WTC11 (cell line): ENCODE results near the gene GRM8. TPM values are rescaled to one million over a fixed set of nuclear protein-coding genes. Genes with fewer than 3 reads are reported as not detected.

ENCODE experiments used
- ATAC-seq: fragments of 200-7000 bp; cut with Tn5 transposase; 2 replicates; pipeline ENCODE4 v1.10.0; 2021; ENCODE audit warnings: mild to moderate bottlenecking, moderate library complexity
- CTCF ChIA-PET: fragments of 300-600 bp; sonication (Branson Sonifier 250); formaldehyde crosslinking; loops from one replicate; lab custom pipeline; 2021; ENCODE audit warnings: antibody characterized with exemption; lab: Charles Lee
- POLR2A ChIA-PET: fragments of 350-600 bp; sonication (Branson Sonifier 250); formaldehyde crosslinking; loops from one replicate; lab custom pipeline; 2021; ENCODE audit warnings: antibody characterized with exemption; lab: Charles Lee
- DNase-seq: peaks from one replicate; pipeline ENCODE4 v3.0.0; 2021; ENCODE audit warnings: low spot score
- H3K27ac Mint-ChIP-seq: 2 replicates; pipeline ENCODE4 v1.8.0; 2021; ENCODE audit warnings: mixed read lengths
- H3K27me3 Mint-ChIP-seq: 2 replicates; pipeline ENCODE4 v1.8.0; 2021; ENCODE audit warnings: low read depth, mild to moderate bottlenecking, moderate library complexity, mixed read lengths
- H3K36me3 Mint-ChIP-seq: 2 replicates; pipeline ENCODE4 v1.8.0; 2021; ENCODE audit warnings: mixed read lengths
- H3K4me1 Mint-ChIP-seq: 2 replicates; pipeline ENCODE4 v1.8.0; 2022; ENCODE audit warnings: mixed read lengths
- H3K4me3 Mint-ChIP-seq: 2 replicates; pipeline ENCODE4 v1.8.0; 2021; ENCODE audit warnings: mild to moderate bottlenecking, moderate library complexity, mixed read lengths
- H3K9me3 Mint-ChIP-seq: 2 replicates; pipeline ENCODE4 v1.8.0; 2021; ENCODE audit warnings: mixed read lengths
- ATF1 ChIP-seq: sonication (generic); formaldehyde crosslinking; IDR thresholded peaks from 2 replicates; pipeline ENCODE4 v1.8.1; 2023; ENCODE audit warnings: mild to moderate bottlenecking, moderate library complexity, missing genetic modification reagents
- EMX1 ChIP-seq: fragments of 250-450 bp; sonication (Bioruptor Pico); IDR thresholded peaks from 2 replicates; pipeline ENCODE4 v1.8.0; 2021; ENCODE audit warnings: mild to moderate bottlenecking
- ERG ChIP-seq: fragments of 250-450 bp; sonication (Bioruptor Pico); IDR thresholded peaks from 2 replicates; pipeline ENCODE4 v1.8.0; 2021; ENCODE audit warnings: mild to moderate bottlenecking
- ETV6 ChIP-seq: sonication (generic); formaldehyde crosslinking; IDR thresholded peaks from 2 replicates; pipeline ENCODE4 v1.8.1; 2022; ENCODE audit warnings: mild to moderate bottlenecking, missing genetic modification reagents
- FOXJ3 ChIP-seq: sonication (generic); formaldehyde crosslinking; IDR thresholded peaks from 2 replicates; pipeline ENCODE4 v1.9.0; 2021; ENCODE audit warnings: missing genetic modification reagents, mild to moderate bottlenecking, borderline replicate concordance
- GABPB1 ChIP-seq: sonication (generic); formaldehyde crosslinking; IDR thresholded peaks from 2 replicates; pipeline ENCODE4 v1.8.1; 2023; ENCODE audit warnings: mild to moderate bottlenecking, missing genetic modification reagents
- JAZF1 ChIP-seq: fragments of 250-450 bp; sonication (Bioruptor Pico); IDR thresholded peaks from 2 replicates; pipeline ENCODE4 v1.9.0; 2021; ENCODE audit warnings: moderate library complexity, mild to moderate bottlenecking, inconsistent platforms
- JUN ChIP-seq: sonication (generic); formaldehyde crosslinking; IDR thresholded peaks from 2 replicates; pipeline ENCODE4 v1.8.0; 2023; ENCODE audit warnings: mild to moderate bottlenecking, missing genetic modification reagents
- NR1H2 ChIP-seq: sonication (generic); formaldehyde crosslinking; IDR thresholded peaks from 2 replicates; pipeline ENCODE4 v1.9.0; 2021; ENCODE audit warnings: mild to moderate bottlenecking, moderate library complexity, missing genetic modification reagents
- ZMAT4 ChIP-seq: fragments of 250-450 bp; sonication (Bioruptor Pico); IDR thresholded peaks from 2 replicates; pipeline ENCODE4 v1.9.0; 2021; ENCODE audit warnings: mild to moderate bottlenecking
- ZNF219 ChIP-seq: sonication (generic); formaldehyde crosslinking; IDR thresholded peaks from 2 replicates; pipeline ENCODE4 v1.8.0; 2023; ENCODE audit warnings: missing genetic modification reagents, mild to moderate bottlenecking, borderline replicate concordance
- ZNF281 ChIP-seq: sonication (generic); formaldehyde crosslinking; IDR thresholded peaks from 2 replicates; pipeline ENCODE4 v1.8.0; 2023; ENCODE audit warnings: mild to moderate bottlenecking, missing genetic modification reagents
- ZNF425 ChIP-seq: fragments of 250-450 bp; sonication (Bioruptor Pico); conservative IDR thresholded peaks from 2 replicates; pipeline ENCODE4 v1.9.0; 2021; ENCODE audit warnings: mild to moderate bottlenecking
- total RNA-seq: library from RNA; stranded (reverse); gene quantifications from 3 replicates; pipeline ENCODE4 v1.2.3, GENCODE V29; 2021
- TF ChIP-seq, protein P1 (sequence below): sonication (generic); formaldehyde crosslinking; IDR thresholded peaks from 2 replicates; pipeline ENCODE4 v1.8.1; 2022; ENCODE audit warnings: low read depth, mild to moderate bottlenecking, moderate library complexity, missing genetic modification reagents, borderline replicate concordance
- TF ChIP-seq, protein P2 (sequence below): fragments of 250-450 bp; sonication (Bioruptor Pico); IDR thresholded peaks from 2 replicates; pipeline ENCODE4 v1.9.0; 2021; ENCODE audit warnings: mild to moderate bottlenecking
- TF ChIP-seq, protein P3 (sequence below): sonication (generic); formaldehyde crosslinking; IDR thresholded peaks from 2 replicates; pipeline ENCODE4 v1.8.1; 2023; ENCODE audit warnings: mild to moderate bottlenecking, missing genetic modification reagents, moderate library complexity
- TF ChIP-seq, protein P4 (sequence below): sonication (generic); formaldehyde crosslinking; IDR thresholded peaks from 2 replicates; pipeline ENCODE4 v1.8.0; 2022; ENCODE audit warnings: mild to moderate bottlenecking, missing genetic modification reagents
- TF ChIP-seq, protein P5 (sequence below): fragments of 200-600 bp; IDR thresholded peaks from 2 replicates; pipeline ENCODE4 v1.8.0; 2022; ENCODE audit warnings: antibody characterized with exemption
- TF ChIP-seq, protein P6 (sequence below): sonication (generic); formaldehyde crosslinking; IDR thresholded peaks from 2 replicates; pipeline ENCODE4 v1.8.0; 2022; ENCODE audit warnings: missing genetic modification reagents

Gene GRM8
- total RNA-seq, 1 experiment from 2014 or later, result 2.3 TPM

DNA sequence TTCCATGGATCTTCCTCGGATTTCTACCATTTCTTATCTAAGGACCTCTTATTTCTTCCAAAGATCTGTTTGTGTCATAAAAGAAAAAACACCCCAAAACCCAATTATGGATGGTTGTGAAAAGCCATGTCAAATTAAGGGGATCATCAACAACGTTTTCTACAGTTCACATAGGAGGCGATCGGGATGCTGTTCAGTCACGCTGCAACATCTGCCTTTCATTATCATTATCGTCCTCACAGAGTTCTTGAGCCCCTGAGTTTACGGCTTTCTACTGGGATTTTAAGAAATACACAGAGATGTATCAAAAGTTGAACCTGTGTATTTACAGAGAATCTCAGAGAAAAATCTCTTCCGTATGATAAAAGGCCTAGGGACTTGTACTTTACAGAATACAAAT, 101.4 kb downstream of the GRM8 start:
- no peak overlapping the region for H3K27ac Mint-ChIP-seq
- POLR2A ChIA-PET, result no interaction called here
- no peaks in the 10 kb centered on the region for H3K36me3 Mint-ChIP-seq
- H3K4me1 Mint-ChIP-seq, result peaks cover 5% of the 10 kb centered on the region
- no peaks in the 10 kb centered on the region for H3K9me3 Mint-ChIP-seq
- ATAC-seq (no peak), DNase-seq (no peak)
- CTCF ChIA-PET, result interaction anchor here (0.7 to 1.2 kb wide), 5 partner anchors 44 to 350 kb away, joined by 3 to 14 read pairs (median 3); no protein-coding TSS in a partner anchor
- no peak overlapping the region for H3K4me3 Mint-ChIP-seq
- H3K27me3 Mint-ChIP-seq, result no peaks in the 10 kb centered on the region
- TF ChIP-seq, protein P1, sequence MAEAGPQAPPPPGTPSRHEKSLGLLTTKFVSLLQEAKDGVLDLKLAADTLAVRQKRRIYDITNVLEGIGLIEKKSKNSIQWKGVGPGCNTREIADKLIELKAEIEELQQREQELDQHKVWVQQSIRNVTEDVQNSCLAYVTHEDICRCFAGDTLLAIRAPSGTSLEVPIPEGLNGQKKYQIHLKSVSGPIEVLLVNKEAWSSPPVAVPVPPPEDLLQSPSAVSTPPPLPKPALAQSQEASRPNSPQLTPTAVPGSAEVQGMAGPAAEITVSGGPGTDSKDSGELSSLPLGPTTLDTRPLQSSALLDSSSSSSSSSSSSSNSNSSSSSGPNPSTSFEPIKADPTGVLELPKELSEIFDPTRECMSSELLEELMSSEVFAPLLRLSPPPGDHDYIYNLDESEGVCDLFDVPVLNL (CRISPR knock-in tag), result no peak
- TF ChIP-seq NR1H2 (CRISPR knock-in tag), result no peak
- no peak for TF ChIP-seq ERG
- no peak for TF ChIP-seq JUN
- no peak for TF ChIP-seq ZMAT4 (CRISPR knock-in tag)
- TF ChIP-seq, protein P2, sequence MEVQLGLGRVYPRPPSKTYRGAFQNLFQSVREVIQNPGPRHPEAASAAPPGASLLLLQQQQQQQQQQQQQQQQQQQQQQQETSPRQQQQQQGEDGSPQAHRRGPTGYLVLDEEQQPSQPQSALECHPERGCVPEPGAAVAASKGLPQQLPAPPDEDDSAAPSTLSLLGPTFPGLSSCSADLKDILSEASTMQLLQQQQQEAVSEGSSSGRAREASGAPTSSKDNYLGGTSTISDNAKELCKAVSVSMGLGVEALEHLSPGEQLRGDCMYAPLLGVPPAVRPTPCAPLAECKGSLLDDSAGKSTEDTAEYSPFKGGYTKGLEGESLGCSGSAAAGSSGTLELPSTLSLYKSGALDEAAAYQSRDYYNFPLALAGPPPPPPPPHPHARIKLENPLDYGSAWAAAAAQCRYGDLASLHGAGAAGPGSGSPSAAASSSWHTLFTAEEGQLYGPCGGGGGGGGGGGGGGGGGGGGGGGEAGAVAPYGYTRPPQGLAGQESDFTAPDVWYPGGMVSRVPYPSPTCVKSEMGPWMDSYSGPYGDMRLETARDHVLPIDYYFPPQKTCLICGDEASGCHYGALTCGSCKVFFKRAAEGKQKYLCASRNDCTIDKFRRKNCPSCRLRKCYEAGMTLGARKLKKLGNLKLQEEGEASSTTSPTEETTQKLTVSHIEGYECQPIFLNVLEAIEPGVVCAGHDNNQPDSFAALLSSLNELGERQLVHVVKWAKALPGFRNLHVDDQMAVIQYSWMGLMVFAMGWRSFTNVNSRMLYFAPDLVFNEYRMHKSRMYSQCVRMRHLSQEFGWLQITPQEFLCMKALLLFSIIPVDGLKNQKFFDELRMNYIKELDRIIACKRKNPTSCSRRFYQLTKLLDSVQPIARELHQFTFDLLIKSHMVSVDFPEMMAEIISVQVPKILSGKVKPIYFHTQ (CRISPR knock-in tag), result no peak
- no peak for TF ChIP-seq ETV6 (CRISPR knock-in tag)
- TF ChIP-seq, protein P3, sequence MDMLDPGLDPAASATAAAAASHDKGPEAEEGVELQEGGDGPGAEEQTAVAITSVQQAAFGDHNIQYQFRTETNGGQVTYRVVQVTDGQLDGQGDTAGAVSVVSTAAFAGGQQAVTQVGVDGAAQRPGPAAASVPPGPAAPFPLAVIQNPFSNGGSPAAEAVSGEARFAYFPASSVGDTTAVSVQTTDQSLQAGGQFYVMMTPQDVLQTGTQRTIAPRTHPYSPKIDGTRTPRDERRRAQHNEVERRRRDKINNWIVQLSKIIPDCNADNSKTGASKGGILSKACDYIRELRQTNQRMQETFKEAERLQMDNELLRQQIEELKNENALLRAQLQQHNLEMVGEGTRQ, result no peak
- no peak for TF ChIP-seq GABPB1 (CRISPR knock-in tag)
- no peak for TF ChIP-seq ZNF219 (CRISPR knock-in tag)
- TF ChIP-seq, protein P4, sequence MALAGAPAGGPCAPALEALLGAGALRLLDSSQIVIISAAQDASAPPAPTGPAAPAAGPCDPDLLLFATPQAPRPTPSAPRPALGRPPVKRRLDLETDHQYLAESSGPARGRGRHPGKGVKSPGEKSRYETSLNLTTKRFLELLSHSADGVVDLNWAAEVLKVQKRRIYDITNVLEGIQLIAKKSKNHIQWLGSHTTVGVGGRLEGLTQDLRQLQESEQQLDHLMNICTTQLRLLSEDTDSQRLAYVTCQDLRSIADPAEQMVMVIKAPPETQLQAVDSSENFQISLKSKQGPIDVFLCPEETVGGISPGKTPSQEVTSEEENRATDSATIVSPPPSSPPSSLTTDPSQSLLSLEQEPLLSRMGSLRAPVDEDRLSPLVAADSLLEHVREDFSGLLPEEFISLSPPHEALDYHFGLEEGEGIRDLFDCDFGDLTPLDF (CRISPR knock-in tag), result no peak
- no peak for TF ChIP-seq JAZF1 (CRISPR knock-in tag)
- TF ChIP-seq ATF1 (CRISPR knock-in tag), result no peak
- TF ChIP-seq, protein P5, sequence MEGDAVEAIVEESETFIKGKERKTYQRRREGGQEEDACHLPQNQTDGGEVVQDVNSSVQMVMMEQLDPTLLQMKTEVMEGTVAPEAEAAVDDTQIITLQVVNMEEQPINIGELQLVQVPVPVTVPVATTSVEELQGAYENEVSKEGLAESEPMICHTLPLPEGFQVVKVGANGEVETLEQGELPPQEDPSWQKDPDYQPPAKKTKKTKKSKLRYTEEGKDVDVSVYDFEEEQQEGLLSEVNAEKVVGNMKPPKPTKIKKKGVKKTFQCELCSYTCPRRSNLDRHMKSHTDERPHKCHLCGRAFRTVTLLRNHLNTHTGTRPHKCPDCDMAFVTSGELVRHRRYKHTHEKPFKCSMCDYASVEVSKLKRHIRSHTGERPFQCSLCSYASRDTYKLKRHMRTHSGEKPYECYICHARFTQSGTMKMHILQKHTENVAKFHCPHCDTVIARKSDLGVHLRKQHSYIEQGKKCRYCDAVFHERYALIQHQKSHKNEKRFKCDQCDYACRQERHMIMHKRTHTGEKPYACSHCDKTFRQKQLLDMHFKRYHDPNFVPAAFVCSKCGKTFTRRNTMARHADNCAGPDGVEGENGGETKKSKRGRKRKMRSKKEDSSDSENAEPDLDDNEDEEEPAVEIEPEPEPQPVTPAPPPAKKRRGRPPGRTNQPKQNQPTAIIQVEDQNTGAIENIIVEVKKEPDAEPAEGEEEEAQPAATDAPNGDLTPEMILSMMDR, result no peak
- no peak for TF ChIP-seq ZNF425
- no peak for TF ChIP-seq FOXJ3
- no peak for TF ChIP-seq ZNF281 (CRISPR knock-in tag)
- TF ChIP-seq EMX1, result no peak
- TF ChIP-seq, protein P6, sequence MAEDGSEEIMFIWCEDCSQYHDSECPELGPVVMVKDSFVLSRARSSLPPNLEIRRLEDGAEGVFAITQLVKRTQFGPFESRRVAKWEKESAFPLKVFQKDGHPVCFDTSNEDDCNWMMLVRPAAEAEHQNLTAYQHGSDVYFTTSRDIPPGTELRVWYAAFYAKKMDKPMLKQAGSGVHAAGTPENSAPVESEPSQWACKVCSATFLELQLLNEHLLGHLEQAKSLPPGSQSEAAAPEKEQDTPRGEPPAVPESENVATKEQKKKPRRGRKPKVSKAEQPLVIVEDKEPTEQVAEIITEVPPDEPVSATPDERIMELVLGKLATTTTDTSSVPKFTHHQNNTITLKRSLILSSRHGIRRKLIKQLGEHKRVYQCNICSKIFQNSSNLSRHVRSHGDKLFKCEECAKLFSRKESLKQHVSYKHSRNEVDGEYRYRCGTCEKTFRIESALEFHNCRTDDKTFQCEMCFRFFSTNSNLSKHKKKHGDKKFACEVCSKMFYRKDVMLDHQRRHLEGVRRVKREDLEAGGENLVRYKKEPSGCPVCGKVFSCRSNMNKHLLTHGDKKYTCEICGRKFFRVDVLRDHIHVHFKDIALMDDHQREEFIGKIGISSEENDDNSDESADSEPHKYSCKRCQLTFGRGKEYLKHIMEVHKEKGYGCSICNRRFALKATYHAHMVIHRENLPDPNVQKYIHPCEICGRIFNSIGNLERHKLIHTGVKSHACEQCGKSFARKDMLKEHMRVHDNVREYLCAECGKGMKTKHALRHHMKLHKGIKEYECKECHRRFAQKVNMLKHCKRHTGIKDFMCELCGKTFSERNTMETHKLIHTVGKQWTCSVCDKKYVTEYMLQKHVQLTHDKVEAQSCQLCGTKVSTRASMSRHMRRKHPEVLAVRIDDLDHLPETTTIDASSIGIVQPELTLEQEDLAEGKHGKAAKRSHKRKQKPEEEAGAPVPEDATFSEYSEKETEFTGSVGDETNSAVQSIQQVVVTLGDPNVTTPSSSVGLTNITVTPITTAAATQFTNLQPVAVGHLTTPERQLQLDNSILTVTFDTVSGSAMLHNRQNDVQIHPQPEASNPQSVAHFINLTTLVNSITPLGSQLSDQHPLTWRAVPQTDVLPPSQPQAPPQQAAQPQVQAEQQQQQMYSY (CRISPR knock-in tag), result no peak
